Caco-2 (cell line): ENCODE results near the gene LRP3. TPM values are rescaled to one million over a fixed set of nuclear protein-coding genes. Genes with fewer than 3 reads are reported as not detected.

ENCODE experiments used
- BruUV-seq: library from RNA; stranded (reverse); fragments of 400-500 nt; replicated peaks from 2 replicates; lab custom pipeline; 2021; lab: Mats Ljungman, UMichigan
- CTCF ChIA-PET: fragments of 300-600 bp; sonication (Branson Sonifier 250); formaldehyde crosslinking; loops from one replicate; lab custom pipeline; 2022; ENCODE audit warnings: antibody characterized with exemption; lab: Charles Lee
- POLR2A ChIA-PET: fragments of 300-600 bp; sonication (Branson Sonifier 250); formaldehyde crosslinking; loops from one replicate; lab custom pipeline; 2022; ENCODE audit warnings: antibody characterized with exemption; lab: Charles Lee
- DNase-seq, 2 experiments: peaks; one replicate each; pipeline versions ENCODE4 v3.0.0 to v3.0.0-alpha.2; 2020 to 2022
- H3K27me3 ChIP-seq: replicated peaks from 2 replicates; pipeline ENCODE4 v1.6.0; 2011; ENCODE audit warnings: low read length; ENCODE audit not compliant: control insufficient read depth, insufficient read depth
- H3K36me3 ChIP-seq: 2 replicates; pipeline ENCODE4 v1.5.1; 2011; ENCODE audit warnings: low read length; ENCODE audit not compliant: control insufficient read depth, insufficient read depth
- H3K4me1 ChIP-seq: fragments of 250-450 bp; sonication (Bioruptor Pico); 2 replicates; pipeline ENCODE4 v1.5.1; 2020; ENCODE audit warnings: mild to moderate bottlenecking
- H3K4me3 ChIP-seq: 2 replicates; pipeline ENCODE4 v1.5.1; 2011; ENCODE audit warnings: low read depth, mild to moderate bottlenecking, control low read depth, low read length
- H3K9me3 ChIP-seq: fragments of 250-450 bp; sonication (Bioruptor Pico); 2 replicates; pipeline ENCODE4 v1.5.1; 2020; ENCODE audit warnings: mild to moderate bottlenecking, moderate library complexity
- H3K27ac Mint-ChIP-seq: one replicate; pipeline ENCODE4 v1.8.0; 2022; ENCODE audit warnings: mixed read lengths; ENCODE audit not compliant: unreplicated experiment
- H3K27me3 Mint-ChIP-seq: one replicate; pipeline ENCODE4 v1.8.0; 2022; ENCODE audit warnings: mixed read lengths; ENCODE audit not compliant: insufficient read depth, unreplicated experiment
- H3K36me3 Mint-ChIP-seq: one replicate; pipeline ENCODE4 v1.8.0; 2022; ENCODE audit warnings: mild to moderate bottlenecking, mixed read lengths; ENCODE audit not compliant: insufficient read depth, unreplicated experiment
- H3K4me1 Mint-ChIP-seq: one replicate; pipeline ENCODE4 v1.8.0; 2022; ENCODE audit warnings: low read depth, mixed read lengths; ENCODE audit not compliant: unreplicated experiment
- H3K4me3 Mint-ChIP-seq: one replicate; pipeline ENCODE4 v1.8.0; 2022; ENCODE audit warnings: mild to moderate bottlenecking, moderate library complexity, mixed read lengths; ENCODE audit not compliant: unreplicated experiment
- H3K9me3 Mint-ChIP-seq: one replicate; pipeline ENCODE4 v1.8.0; 2022; ENCODE audit warnings: mixed read lengths; ENCODE audit not compliant: unreplicated experiment
- CTCF ChIP-seq, 2 experiments: fragments of 200-600 bp in 1 of 2; IDR thresholded peaks; 1 replicate in 1 of 2; 2 replicates in 1 of 2; pipeline versions ENCODE4 v1.5.1 to v1.8.0; 2011 to 2022; ENCODE audit warnings: antibody characterized with exemption in 1 of 2, control low read depth in 1 of 2, inconsistent platforms in 1 of 2, low read depth in 1 of 2, low read length in 1 of 2, mild to moderate bottlenecking in 1 of 2, moderate library complexity in 1 of 2; ENCODE audit not compliant: insufficient read depth in 1 of 2, severe bottlenecking in 1 of 2, unreplicated experiment in 1 of 2
- intact Hi-C: fragments of 100-400 bp; cut with micrococcal nuclease; formaldehyde crosslinking; loops from one replicate; pipeline ENCODE4 v1.10.0; 2022; ENCODE audit not compliant: unreplicated experiment
- total RNA-seq: library from RNA; stranded (reverse); gene quantifications from 2 replicates; pipeline ENCODE4 v1.2.3, GENCODE V29; 2022

The LRP3 gene
- total RNA-seq, 1 experiment from 2014 or later: 22.8 TPM

- no peaks in the 10 kb centered on the region for H3K27me3 Mint-ChIP-seq
- ChIA-PET POLR2A (no interaction called here), CTCF (interaction anchor here (1.8 to 2.6 kb wide), 3 partner anchors 64 to 171 kb away, joined by 5 to 33 read pairs (median 7); no protein-coding TSS in a partner anchor)
- H3K4me3 Mint-ChIP-seq: no peak overlapping the region
- Histone ChIP-seq H3K4me1 (peaks cover 15% of the 10 kb centered on the region; the same call in 1 of the 2 replicates), H3K36me3 (no peaks in the 10 kb centered on the region), H3K4me3 (no peak overlapping the region), H3K27me3 (no peaks in the 10 kb centered on the region), H3K9me3 (no peaks in the 10 kb centered on the region)
- H3K9me3 Mint-ChIP-seq: no peaks in the 10 kb centered on the region
- no peak for TF ChIP-seq CTCF (IDR thresholded peaks at IDR 0.05; ENCODE audit: insufficient read depth in 1 of 2, low read depth in 1 of 2, low read length in 1 of 2, severe bottlenecking in 1 of 2, unreplicated experiment in 1 of 2)
- intact Hi-C loops: loop anchor here (5.0 kb wide), 1 partner anchor 95 kb away; no protein-coding TSS in a partner anchor
- DNase-seq: no peak
- H3K27ac Mint-ChIP-seq: no peak overlapping the region
- no peaks in the 10 kb centered on the region for H3K4me1 Mint-ChIP-seq
- no peaks in the 10 kb centered on the region for H3K36me3 Mint-ChIP-seq
- no TSS peak for BruUV-seq
Measured at GRCh38 chr19:33236696-33237390, 42.7 kb downstream of the LRP3 start.

GRCh38 chr19:33238481-33239149 is 44.5 kb downstream of the LRP3 start:
- Mint-ChIP-seq H3K9me3 (no peaks in the 10 kb centered on the region), H3K36me3 (no peaks in the 10 kb centered on the region), H3K27ac (no peak overlapping the region), H3K4me3 (no peak overlapping the region), H3K27me3 (no peaks in the 10 kb centered on the region), H3K4me1 (no peaks in the 10 kb centered on the region)
- no peak for DNase-seq
- intact Hi-C loops: loop anchor here (5.0 kb wide), 1 partner anchor 96 kb away; no protein-coding TSS in a partner anchor
- H3K36me3 ChIP-seq: no peaks in the 10 kb centered on the region
- no peak for TF ChIP-seq CTCF (IDR thresholded peaks at IDR 0.05; ENCODE audit: insufficient read depth in 1 of 2, low read depth in 1 of 2, low read length in 1 of 2, severe bottlenecking in 1 of 2, unreplicated experiment in 1 of 2)
- no TSS peak for BruUV-seq
- CTCF ChIA-PET: no interaction called here
- H3K27me3 ChIP-seq: no peaks in the 10 kb centered on the region
- no peak overlapping the region for H3K4me3 ChIP-seq
- no peaks in the 10 kb centered on the region for H3K9me3 ChIP-seq
- peaks cover 15% of the 10 kb centered on the region; the same call in 1 of the 2 replicates for H3K4me1 ChIP-seq
- POLR2A ChIA-PET: no interaction called here

- Mint-ChIP-seq H3K36me3 (no peaks in the 10 kb centered on the region), H3K27me3 (no peaks in the 10 kb centered on the region), H3K4me1 (peaks cover 6% of the 10 kb centered on the region), H3K9me3 (no peaks in the 10 kb centered on the region), H3K27ac (no peak overlapping the region), H3K4me3 (no peak overlapping the region)
- Histone ChIP-seq H3K4me3 (no peak overlapping the region), H3K9me3 (no peaks in the 10 kb centered on the region), H3K27me3 (no peaks in the 10 kb centered on the region), H3K4me1 (peaks cover 15% of the 10 kb centered on the region; the same call in 1 of the 2 replicates), H3K36me3 (no peaks in the 10 kb centered on the region)
- BruUV-seq: no TSS peak
- no peak for TF ChIP-seq CTCF (IDR thresholded peaks at IDR 0.05; ENCODE audit: insufficient read depth in 1 of 2, low read depth in 1 of 2, low read length in 1 of 2, severe bottlenecking in 1 of 2, unreplicated experiment in 1 of 2)
- DNase-seq: no peak
- CTCF ChIA-PET: interaction anchor here (0.6 to 0.9 kb wide), 2 partner anchors 174 to 214 kb away, joined by 3 to 5 read pairs; no protein-coding TSS in a partner anchor
- POLR2A ChIA-PET: no interaction called here
- intact Hi-C loops: loop anchor here (5.0 kb wide), 1 partner anchor 97 kb away; no protein-coding TSS in a partner anchor
Measured at GRCh38 chr19:33239223-33239975, 45.3 kb downstream of the LRP3 start.
